Kidney epithelial cell (primary cell): ENCODE measurements around the gene RPL11. TPM values are rescaled to one million over a fixed set of nuclear protein-coding genes. Genes with fewer than 3 reads are reported as not detected.
"Not testable (repeated sequence)": the region's sequence is repeated elsewhere in the genome, so short reads cannot be mapped to it uniquely, and the experiment has no call there.

Source experiments
- DNase-seq: peaks from one replicate; pipeline ENCODE4 v3.0.0-alpha.2; 2010; ENCODE audit warnings: low read depth
- H3K27me3 ChIP-seq: 2 replicates; pipeline ENCODE4 v1.6.0; 2011; ENCODE audit warnings: low read length; ENCODE audit not compliant: control insufficient read depth, insufficient read depth
- H3K36me3 ChIP-seq: 2 replicates; pipeline ENCODE4 v1.5.1; 2011; ENCODE audit warnings: low read length; ENCODE audit not compliant: control insufficient read depth, insufficient read depth
- H3K4me3 ChIP-seq: 2 replicates; pipeline ENCODE4 v1.5.1; 2011; ENCODE audit warnings: low read depth, mild to moderate bottlenecking, control low read depth, low read length
- CTCF ChIP-seq: IDR thresholded peaks from 2 replicates; pipeline ENCODE4 v1.5.1; 2011; ENCODE audit warnings: mild to moderate bottlenecking, moderate library complexity, low read length, control low read depth, inconsistent platforms; ENCODE audit not compliant: insufficient read depth, poor library complexity, severe bottlenecking
- total RNA-seq: library from RNA; depleted of rRNA; stranded (reverse); fragments of >200 nt; gene quantifications from 2 replicates; pipeline ENCODE4 v1.2.3, GENCODE V29; 2015

Gene RPL11
- total RNA-seq, 1 donor from 2014 or later: 942 TPM

GRCh38 chr1:23720256-23720995, 28.8 kb downstream of the RPL11 start:
- H3K36me3 ChIP-seq: no peaks in the 10 kb centered on the region
- no peaks in the 10 kb centered on the region for H3K27me3 ChIP-seq
- no peak for TF ChIP-seq CTCF
- no peak for DNase-seq
- no peak overlapping the region for H3K4me3 ChIP-seq

- Histone ChIP-seq H3K4me3 (no peak overlapping the region), H3K27me3 (no peaks in the 10 kb centered on the region), H3K36me3 (no peaks in the 10 kb centered on the region)
- DNase-seq: no peak
- no peak for TF ChIP-seq CTCF
Observed at GRCh38 chr1:23722652-23723051, 31.0 kb downstream of the RPL11 start.

- no peak for DNase-seq
- no peak for TF ChIP-seq CTCF
- no peak overlapping the region for H3K4me3 ChIP-seq
- no peaks in the 10 kb centered on the region for H3K36me3 ChIP-seq
- H3K27me3 ChIP-seq: no peaks in the 10 kb centered on the region
Observed at GRCh38 chr1:23726686-23727085, 35.1 kb downstream of the RPL11 start.

- TF ChIP-seq CTCF: no peak
Observed at GRCh38 chr1:23727362-23727811, 35.8 kb downstream of the RPL11 start.

DNA sequence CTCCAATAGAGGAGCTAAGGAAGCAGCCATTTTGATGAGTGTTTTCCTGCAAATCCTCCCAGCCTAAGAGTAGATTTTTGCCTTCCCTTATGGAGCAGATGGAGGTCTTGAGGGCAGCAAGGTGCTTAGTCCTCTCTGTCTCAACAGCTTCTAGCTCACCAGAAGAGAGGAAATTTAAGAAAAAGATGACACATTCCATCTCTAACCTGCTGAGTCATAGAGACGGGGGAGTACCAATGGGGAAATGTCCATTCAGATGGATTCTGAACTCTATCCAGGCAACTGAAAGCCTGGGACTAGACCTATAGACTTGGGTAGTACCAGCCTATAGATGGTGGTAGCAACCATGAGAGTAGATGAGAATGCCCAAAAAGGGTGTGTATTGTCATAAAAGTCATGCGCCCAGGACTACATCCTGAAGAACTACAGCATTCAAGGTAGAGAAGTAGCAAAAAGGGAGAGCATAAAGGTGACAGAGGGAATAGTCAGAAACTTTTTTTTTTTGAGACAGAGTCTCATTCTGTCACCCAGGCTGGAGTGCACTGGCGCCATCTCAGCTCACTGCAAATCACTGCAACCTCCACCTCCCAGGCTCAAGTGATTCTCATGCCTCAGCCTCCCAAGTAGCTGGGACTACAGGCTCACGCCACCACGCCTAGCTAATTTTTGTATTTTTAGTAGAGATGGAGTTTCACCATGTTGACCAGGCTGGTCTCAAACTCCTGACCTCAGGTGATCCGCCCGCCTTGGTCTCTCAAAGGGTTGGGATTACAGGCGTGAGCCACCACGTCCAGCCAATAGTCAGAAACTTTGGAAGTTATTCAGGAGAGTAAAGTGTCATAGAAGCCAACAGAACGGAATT, 41.0 kb downstream of the RPL11 start:
- TF ChIP-seq CTCF: no peak
- H3K27me3 ChIP-seq: no peaks in the 10 kb centered on the region

More at GRCh38 chr1:23727362-23727811, 35.8 kb downstream of the RPL11 start:
- Histone ChIP-seq H3K27me3 (no peaks in the 10 kb centered on the region), H3K4me3 (no peak overlapping the region), H3K36me3 (no peaks in the 10 kb centered on the region)
- DNase-seq: no peak

GRCh38 chr1:23733281-23733680, 41.7 kb downstream of the RPL11 start:
- H3K36me3 ChIP-seq, DNase-seq, H3K27me3 ChIP-seq, H3K4me3 ChIP-seq: not testable (repeated sequence)

More for the DNA sequence above, 41.0 kb downstream of the RPL11 start:
- no peak for DNase-seq
- H3K36me3 ChIP-seq: no peaks in the 10 kb centered on the region
- H3K4me3 ChIP-seq: no peak overlapping the region
